Stimulated activated CD8-positive, alpha-beta memory T cell treated with anti-CD3 and anti-CD28 coated beads, Interleukin-4, amount 100 ng/mL, for 24 hours (primary cell): Measurements from ENCODE around the gene PRAC2.

ENCODE experiments used
- DNase-seq: peaks from one replicate; pipeline ENCODE4 v3.0.0-alpha.2; 2020; ENCODE audit warnings: low read depth

Gene PRAC2

GRCh38 chr17:48720266-48721008, 2.5 kb upstream of the PRAC2 start:
- no peak for DNase-seq

- DNase-seq, result no peak
Observed at GRCh38 chr17:48721009-48721402, 2.0 kb upstream of the PRAC2 start.

- no peak for DNase-seq
Observed at GRCh38 chr17:48722201-48722907, 631 bp upstream of the PRAC2 start, which contains the start of gene PRAC1. Gene PRAC1, minus strand, starts transcription at chr17:48722518. Its CDS starts 126 bp downstream, at chr17:48722392.

- no peak for DNase-seq
Observed at GRCh38 chr17:48723423-48724250, 652 bp downstream of the PRAC2 start.

- DNase-seq, result peak; percentile 63
Observed at GRCh38 chr17:48724251-48725003, 1.4 kb downstream of the PRAC2 start.

- DNase-seq, result no peak
Observed at GRCh38 chr17:48725004-48725287, 2.0 kb downstream of the PRAC2 start.

- DNase-seq, result no peak
Observed at GRCh38 chr17:48725288-48726064, 2.5 kb downstream of the PRAC2 start.

GRCh38 chr17:48726114-48726915, 3.3 kb downstream of the PRAC2 start:
- no peak for DNase-seq

GRCh38 chr17:48726916-48727286, 3.9 kb downstream of the PRAC2 start:
- no peak for DNase-seq

- DNase-seq, result no peak
Observed at GRCh38 chr17:48727415-48728175, 4.6 kb downstream of the PRAC2 start.

GRCh38 chr17:48728232-48729231, 5.5 kb downstream of the PRAC2 start, which contains the start of gene HOXB13:
Gene HOXB13, minus strand, starts transcription at chr17:48728750. Its CDS starts 157 bp downstream, at chr17:48728593.
- DNase-seq, result peak; percentile 15

- no peak for DNase-seq
Observed at GRCh38 chr17:48729335-48730239, 6.6 kb downstream of the PRAC2 start.

- DNase-seq, result no peak
Observed at GRCh38 chr17:48730240-48730550, 7.2 kb downstream of the PRAC2 start.

- DNase-seq, result no peak
Observed at GRCh38 chr17:48731355-48731754, 8.4 kb downstream of the PRAC2 start.

- DNase-seq, result no peak
Observed at GRCh38 chr17:48732688-48733629, 10.0 kb downstream of the PRAC2 start.

- no peak for DNase-seq
Observed at GRCh38 chr17:48733632-48734328, 10.8 kb downstream of the PRAC2 start.
